NCI-H446 treated with DMSO at 0.1 percent for 48 hours (cell line): Measurements from ENCODE around the gene FAXC.
"Not testable (repeated sequence)": the region's sequence is repeated elsewhere in the genome, so short reads cannot be mapped to it uniquely, and the experiment has no call there.

Experiments used
- DNase-seq: peaks from one replicate; lab custom pipeline; 2025; lab: John Stamatoyannopoulos, UW

The FAXC gene

DNA sequence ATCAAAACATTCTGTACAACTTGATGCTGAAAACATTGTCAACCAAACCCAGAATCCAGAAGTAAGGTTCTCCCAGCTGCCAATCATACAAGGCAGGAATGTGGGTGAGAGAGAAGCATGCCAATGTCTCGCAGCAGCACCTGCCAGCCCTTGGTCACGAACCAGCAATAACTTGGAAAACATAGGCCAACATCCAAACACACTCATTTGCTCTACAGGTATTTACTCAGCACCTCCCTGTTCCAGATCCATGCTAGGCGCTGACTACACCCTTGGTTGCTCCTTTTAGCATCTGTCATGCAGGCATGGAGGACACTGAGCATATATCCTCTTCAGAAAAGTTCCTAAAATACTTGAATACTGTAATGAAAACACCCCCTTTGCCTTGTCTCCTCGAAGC, 63.6 kb downstream of the FAXC start:
- DNase-seq = no peak

DNA sequence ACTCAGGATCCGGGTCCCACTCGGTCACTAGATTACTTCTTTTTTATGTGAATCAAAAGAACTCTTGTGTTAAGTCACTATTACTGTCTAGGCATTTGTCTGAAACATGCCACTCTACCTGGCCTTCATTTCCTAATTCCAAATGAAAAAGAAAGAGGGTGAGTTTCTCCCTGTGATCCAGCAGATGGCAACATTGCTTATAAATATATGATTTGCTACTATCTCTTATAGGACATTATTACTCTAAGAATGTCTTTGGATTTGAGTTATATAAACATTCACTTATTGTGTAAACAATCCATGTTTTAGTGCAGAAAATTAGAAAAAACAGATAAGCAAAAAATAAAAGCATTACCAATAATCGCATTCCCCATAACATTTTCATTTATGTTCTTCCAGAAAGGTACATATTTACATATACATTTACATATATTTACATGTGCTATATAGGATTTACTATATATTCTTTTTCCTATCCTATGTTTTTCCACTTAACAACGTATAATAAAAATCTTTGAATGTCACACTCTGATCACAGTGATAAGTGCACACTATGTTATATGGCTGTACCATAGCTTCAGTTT, 66.9 kb downstream of the FAXC start:
- DNase-seq = peak; percentile 3

DNA sequence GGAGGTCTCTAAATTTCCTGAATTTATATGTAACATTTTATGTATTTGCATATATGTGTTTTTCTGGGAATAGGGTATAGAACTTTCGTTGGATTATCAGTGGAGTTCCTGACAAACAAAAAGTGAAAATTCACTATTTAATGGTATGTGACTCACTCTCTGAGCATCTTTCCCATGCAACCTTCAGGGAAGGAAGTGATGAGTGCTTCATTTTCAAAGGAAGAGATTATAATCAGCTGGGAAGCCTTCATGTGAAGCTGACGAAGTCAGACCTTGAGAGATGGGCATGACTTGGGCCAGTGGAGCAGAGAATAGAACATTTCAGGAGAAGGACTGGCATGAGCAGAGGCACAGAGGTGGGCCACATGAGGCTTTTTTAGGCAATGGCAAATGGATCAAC, 72.7 kb downstream of the FAXC start:
- no peak for DNase-seq

DNA sequence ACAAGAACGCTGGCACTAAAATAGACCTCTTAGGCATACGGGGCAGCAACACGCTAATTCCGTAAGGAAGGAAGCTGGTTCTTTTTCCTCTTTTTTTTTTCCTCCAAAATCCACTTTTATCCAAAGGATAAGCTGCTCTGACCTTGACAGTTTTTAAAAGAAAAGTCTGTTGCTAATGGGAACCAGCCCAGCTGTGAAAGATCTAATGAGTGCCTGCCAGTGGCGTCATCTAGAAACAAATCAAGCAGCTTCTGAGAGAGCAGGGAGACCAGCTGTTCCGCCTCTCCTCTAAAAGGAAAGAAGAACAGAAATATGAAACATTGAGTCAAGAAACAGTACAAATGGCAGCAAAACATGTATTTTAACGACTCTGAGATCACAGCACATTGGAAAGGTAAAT, 78.6 kb downstream of the FAXC start:
- no peak for DNase-seq

DNA sequence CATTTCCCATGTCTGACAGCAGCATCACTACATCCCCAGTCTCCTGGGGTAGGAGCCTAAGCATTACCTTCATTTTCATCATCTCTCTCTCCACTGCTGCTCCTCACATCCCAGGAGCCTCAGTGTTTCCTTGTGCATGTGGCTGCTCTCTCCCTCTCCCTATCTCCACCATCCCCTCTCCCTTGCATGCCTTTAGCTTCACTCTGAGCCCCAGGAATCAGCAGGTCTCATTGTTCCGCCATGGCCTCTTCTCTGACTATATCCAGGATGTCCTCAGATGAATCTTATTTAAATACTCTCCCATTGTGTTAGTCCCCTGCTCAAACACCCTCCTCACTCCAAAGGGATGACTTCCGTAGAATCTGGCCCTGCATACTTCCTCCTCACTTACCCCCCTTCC, 79.4 kb downstream of the FAXC start:
- DNase-seq = no peak

DNA sequence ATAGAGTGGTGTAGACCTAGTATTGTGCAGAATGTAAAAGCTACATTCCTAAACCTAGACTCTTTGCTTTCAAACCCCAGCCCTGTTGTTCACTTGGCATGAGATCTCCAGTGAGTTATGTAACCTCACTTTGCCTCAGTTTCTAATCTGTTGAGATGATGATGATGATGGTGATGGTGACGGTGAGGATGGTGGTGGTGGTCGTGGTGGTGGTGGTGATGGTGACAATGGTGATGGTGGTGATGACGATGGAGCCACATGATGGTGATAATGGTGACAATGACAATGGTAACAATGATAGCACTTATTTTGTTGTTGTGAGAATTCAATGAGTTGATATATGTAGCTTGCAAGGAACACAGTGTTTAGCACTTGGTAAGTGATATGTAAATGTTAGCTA, 80.3 kb downstream of the FAXC start:
- DNase-seq = no peak

DNA sequence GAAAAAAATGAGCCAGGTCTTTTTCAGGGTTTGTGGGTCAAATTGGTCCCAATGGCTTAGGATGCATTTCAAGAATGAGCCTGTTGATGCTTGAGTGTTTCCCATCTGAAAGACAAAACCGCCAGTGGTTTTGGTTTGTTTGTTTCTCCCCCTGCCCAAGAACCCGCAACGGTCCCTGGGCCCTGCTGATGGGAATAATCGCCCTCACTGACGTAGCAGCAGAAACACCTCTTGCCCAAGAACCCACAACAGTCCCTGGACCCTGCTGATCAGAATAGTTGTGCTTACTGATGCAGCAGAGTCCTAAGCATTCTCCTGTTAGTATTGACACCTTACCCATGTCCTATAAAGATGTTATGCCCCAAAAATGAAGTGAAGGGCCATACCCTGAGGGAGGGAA, 82.5 kb downstream of the FAXC start:
- DNase-seq = not testable (repeated sequence)

DNA sequence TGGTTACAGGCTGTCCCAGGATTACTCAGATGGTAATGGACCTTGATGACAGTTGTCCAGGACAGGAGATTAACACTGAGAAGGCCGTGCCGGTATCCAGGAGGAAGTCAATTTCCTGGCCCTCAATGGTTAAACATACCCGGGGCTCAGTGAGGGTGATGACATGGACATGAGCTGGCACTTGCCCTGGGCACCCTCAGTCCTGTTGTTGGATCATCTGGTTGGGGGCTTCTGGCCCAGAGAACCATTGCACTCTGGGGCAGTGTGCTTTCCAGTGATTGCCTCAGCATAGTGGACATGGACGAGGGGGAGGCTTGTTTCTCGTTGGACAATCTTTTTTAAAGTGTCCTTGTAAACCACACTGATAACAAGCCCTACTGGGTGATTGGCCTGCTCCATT, 84.0 kb downstream of the FAXC start:
- DNase-seq = not testable (repeated sequence)

DNA sequence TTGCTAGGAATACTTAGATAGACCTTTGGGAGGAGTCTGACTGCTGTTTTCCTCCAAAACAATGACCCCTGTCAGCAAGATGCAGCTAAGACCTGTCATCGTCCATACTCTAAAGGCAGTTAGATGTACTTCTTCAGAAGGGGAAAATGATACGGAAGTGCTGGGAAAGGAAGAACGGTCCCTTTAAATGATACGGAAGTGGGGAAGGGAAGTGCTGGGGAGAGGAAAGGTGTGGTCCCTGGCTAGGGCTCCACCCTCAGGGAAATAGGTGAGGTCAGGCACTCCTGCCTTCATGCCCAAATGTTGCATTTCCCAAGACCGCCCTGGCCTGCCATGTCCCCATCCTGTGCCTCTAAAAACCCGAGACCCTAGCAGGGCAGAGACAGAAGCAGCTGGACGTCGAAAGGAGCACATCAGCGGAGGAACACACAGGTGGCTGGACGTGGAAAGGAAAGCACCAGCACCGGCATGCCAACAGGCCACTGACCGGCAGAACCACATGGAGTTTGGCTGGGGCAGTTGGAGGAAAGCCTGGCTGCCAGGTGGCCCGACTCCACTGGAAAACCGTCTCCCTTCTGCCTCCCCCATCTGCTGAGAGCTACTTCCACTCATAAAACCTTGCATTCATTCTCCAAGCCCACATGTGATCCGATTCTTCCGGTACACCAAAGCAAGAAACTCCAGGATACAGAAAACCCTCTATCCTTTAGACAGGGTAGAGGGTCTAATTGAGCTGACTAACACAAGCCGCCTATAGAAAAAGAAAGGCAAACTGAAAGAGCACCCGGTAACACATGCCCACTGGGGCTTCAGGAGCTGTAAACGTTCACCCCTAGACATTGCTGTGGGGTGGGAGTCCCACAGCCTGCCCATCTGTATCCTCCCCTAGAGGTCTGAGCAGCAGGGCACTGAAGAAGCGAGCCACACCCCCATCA, 94.6 kb downstream of the FAXC start:
- no peak for DNase-seq

DNA sequence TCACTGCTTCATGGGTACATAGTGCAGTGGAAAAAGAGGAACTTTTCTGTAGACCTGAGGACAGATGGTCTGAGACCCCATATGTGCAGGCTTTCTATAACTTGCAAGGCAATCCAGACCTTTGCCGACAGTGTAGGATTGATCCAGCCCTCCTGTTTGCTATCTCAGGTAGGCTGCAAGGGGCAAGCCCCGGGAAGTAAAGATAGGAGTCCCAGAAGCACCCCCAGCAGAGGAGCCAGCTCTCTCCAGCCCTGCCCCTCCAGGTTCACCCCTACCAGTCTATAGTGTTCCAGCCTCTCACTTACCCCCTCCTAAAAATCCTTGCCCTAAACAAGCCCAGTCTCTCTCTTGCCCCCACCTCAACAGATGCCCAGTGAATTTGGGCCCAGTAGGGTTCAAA, 96.2 kb downstream of the FAXC start:
- DNase-seq = no peak

DNA sequence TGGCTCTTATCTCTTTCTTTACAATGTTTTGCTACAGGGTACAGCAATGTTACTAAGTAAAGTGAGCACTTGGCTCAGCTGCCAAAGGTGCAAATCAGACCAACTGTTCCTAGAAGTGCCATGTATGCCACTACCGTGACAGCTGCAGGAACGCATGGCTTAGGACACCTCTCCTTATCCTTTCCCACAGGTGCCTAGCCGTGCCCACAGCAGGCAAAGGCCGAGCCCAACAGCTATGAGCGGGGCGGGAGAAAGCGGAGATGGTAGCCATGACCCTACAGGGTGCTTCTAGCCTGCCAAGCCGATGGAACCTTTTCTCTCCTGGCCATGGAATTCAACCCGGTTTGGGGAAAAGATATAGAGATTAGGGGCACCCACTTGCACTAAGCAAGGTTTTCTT, 97.1 kb downstream of the FAXC start:
- no peak for DNase-seq

DNA sequence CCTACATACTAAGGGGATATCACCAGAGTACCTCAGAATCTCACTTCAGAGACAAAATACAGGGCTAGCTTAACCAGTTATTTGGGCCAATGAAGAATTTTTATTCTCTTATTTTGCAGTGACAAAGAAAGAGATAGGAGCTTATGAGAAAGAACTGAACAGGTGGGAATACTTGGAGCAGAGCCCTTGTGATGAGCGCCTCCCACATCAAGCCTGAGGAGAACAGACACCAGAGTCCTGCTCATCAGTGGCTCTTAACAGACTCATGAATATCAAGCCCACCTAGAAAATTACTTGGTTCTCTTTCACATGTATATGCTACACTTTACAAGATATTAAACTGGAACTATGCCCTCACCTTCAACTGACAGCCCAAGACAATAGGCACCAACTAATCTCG, 99.0 kb downstream of the FAXC start:
- DNase-seq = no peak

DNA sequence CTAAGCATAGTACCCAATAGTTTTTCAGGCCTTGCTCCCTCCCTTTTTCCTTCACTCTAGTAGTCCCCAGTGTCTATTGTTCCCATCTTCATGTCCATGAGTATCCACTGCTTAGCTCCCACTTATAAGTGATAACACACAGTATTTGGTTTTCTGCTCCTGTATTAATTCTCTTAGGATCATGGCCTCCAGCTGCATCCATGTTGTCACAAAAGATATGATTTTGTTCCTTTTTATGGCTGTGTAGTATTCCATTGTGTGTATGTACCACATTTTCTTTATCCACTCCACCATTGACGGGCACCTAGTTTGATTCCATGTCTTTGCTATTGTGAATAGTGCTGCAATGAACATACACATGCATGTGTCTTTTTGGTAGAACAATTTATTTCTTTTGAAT, 102.9 kb downstream of the FAXC start:
- no peak for DNase-seq

DNA sequence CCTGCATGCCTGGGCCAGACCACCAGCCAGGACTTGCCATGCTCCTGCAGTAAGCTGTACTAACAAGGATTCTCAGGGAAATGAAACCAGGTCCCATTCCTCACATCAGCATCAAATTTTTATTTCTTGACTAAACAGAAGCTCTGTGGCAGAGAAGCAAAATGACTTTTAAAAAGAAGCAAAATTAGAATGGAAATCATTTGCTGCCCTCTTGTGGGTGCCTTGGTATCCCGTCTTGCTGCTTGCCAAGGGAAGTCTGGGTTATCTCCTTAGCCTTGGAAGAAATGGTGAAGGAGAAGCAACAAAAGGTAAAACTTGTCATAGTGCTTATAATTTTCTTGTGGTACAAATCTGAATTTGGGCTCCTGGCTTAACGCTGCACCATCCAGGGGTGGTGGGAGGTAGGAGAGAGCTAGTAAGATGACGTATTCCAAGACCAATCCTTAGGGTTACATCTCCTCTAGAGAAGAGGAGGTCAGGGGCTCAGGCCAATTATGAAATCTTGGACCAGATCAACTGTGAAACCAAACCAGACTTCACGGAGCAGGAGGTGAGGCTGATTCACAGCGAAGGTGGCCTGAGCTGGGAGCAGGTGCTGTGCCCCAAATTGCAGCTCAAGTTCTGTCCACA, 107.5 kb downstream of the FAXC start:
- DNase-seq = peak; percentile 6

DNA sequence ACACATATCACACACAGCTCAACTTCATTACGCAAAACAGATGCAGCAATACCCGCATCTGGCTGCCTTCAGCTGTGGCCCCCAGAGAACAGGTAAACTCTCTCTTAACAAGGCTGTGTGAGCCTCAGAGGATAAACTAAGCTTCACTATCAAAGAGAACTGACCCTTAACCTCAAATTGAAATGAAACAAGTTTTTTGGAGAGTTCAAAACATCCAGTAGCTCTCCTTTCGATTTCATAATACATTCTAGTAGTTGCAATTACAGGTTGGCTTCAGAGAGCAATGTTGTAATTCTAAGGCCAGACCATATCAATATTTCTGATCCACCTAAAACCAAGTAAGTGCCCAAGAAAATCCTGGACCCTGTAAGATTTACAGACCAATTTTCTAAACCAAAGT, 113.5 kb downstream of the FAXC start:
- no peak for DNase-seq

DNA sequence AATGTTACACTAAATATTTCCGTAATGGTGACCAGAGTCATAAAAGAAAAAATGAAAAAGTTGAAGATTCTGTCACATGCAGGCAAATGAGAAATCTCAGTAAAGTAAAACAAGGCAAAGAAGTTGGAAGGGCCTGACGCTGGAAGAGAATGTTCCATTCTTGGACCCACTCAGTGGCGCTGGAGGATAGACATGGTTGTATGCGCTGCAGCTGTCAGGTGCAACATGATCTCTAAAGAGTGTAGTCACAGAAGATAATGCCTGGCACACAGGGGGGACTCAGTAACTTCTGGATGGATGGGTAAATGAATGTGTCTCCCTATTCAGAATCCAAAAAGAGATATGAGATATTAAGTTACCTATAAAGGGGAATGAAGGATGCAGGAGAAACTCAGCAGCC, 116.3 kb downstream of the FAXC start:
- DNase-seq = no peak

DNA sequence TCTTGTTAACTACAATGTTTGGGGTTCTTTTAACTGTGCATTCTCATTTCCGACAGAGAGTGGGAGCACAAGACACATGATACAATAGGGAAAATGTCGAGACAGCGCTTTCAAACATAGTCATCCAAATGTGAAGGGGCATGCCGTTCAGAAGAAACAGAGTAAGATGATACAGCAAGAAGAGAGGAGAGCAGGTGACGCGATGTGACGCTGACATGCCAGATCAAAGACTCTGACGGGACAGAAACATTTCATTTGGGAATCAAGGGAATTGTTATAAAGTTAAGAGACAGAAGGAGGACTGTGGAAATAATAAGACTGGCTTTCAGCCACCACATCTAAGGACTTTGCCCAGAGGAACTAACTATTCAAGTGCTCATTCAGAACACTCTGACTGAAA, 117.4 kb downstream of the FAXC start:
- DNase-seq = no peak

DNA sequence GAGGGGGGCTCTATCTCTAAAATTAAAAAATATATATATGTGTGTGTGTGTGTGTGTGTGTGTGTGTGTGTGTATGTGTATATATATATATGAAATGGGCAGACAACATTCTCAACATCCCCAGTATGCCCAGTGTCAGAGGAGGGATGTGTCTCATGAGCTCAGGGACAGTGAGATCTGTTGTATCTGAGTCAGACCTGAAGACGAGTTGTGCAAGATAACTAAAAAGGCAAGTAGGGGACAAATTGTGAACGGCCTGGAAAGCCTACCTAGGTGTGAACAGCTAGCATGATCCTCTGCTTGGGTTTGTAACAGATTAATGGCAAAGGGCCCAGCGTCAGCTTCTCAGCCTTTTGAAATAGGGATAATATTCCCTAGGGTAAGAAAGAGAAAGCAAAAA, 124.3 kb downstream of the FAXC start:
- DNase-seq = no peak
